HepG2 (cell line): ENCODE data around the gene HDGFL2. TPM values are rescaled to one million over a fixed set of nuclear protein-coding genes. Genes with fewer than 3 reads are reported as not detected.

Source experiments
- ATAC-seq: fragments of 200-7000 bp; cut with Tn5 transposase; 3 replicates; pipeline ENCODE4 v1.9.1; 2020; ENCODE audit warnings: mild to moderate bottlenecking, moderate library complexity
- BruUV-seq: library from RNA; stranded (reverse); fragments of 400-500 nt; replicated peaks from 2 replicates; lab custom pipeline; 2021; lab: Mats Ljungman, UMichigan
- CTCF ChIA-PET: fragments of 300-600 bp; formaldehyde crosslinking; extraction: SDS; loops from one replicate; lab custom pipeline; 2021; ENCODE audit warnings: low total read pairs, inconsistent platforms, low intra/inter-chr PET ratio; lab: Yijun Ruan, JAX
- POLR2A ChIA-PET: fragments of 350-600 bp; sonication (Branson Sonifier 250); formaldehyde crosslinking; loops from one replicate; lab custom pipeline; 2020; ENCODE audit warnings: antibody characterized with exemption, inconsistent platforms; lab: Yijun Ruan, JAX
- DNase-seq: peaks from one replicate; pipeline ENCODE4 v3.0.0-alpha.2; 2015; ENCODE audit warnings: low spot score
- FAIRE-seq: peaks from 3 replicates; lab custom pipeline; 2011; peaks lifted over from hg19 to GRCh38; lab: Jason Lieb, UNC
- H2AFZ ChIP-seq: one replicate; pipeline ENCODE4 v1.6.1; 2011; ENCODE audit warnings: low read length, inconsistent platforms
- H3K27ac ChIP-seq: fragments of 300-600 bp; 3 replicates; pipeline ENCODE4 v1.8.0; 2011; ENCODE audit warnings: mixed run types, mild to moderate bottlenecking, mixed read lengths, low read length, inconsistent platforms; ENCODE audit not compliant: insufficient read depth; ENCODE audit errors: extremely low read length
- H3K27me3 ChIP-seq, 2 experiments: fragments of 200-600 bp in 1 of 2; 2 replicates in 1 of 2; 3 replicates in 1 of 2; pipeline versions ENCODE4 v1.6.0 to v1.8.0; 2011; ENCODE audit warnings: low read length in 2 of 2, mild to moderate bottlenecking in 2 of 2, moderate library complexity in 2 of 2, inconsistent platforms in 1 of 2; ENCODE audit not compliant: insufficient read depth in 2 of 2, control insufficient read depth in 1 of 2
- H3K36me3 ChIP-seq, 2 experiments: fragments of 200-600 bp in 1 of 2; replicated peaks in 1 of 2; 2 replicates in 1 of 2; 3 replicates in 1 of 2; pipeline versions ENCODE4 v1.5.1 to v1.8.0; 2011; ENCODE audit warnings: low read length in 2 of 2, inconsistent platforms in 1 of 2; ENCODE audit not compliant: insufficient read depth in 2 of 2, control insufficient read depth in 1 of 2
- H3K4me1 ChIP-seq: 2 replicates; pipeline ENCODE4 v1.5.1; 2012; ENCODE audit warnings: low read length, inconsistent platforms; ENCODE audit not compliant: insufficient read depth
- H3K4me2 ChIP-seq: 2 replicates; pipeline ENCODE4 v1.6.0; 2011; ENCODE audit warnings: low read depth, low read length, inconsistent platforms
- H3K4me3 ChIP-seq, 3 experiments: fragments of 200-600 bp in 1 of 3; sonication (generic), shearing (Covaris generic) in 1 of 3; replicated peaks in 1 of 3; 2 replicates each; pipeline ENCODE4 v1.5.1; 2011 to 2016; ENCODE audit warnings: low read length in 3 of 3, inconsistent platforms in 2 of 3, low read depth in 2 of 3, mild to moderate bottlenecking in 2 of 3, control low read depth in 1 of 3, mixed read lengths in 1 of 3; ENCODE audit not compliant: insufficient read depth in 1 of 3
- H3K79me2 ChIP-seq: one replicate; pipeline ENCODE4 v1.6.1; 2011; ENCODE audit warnings: low read length, inconsistent platforms; ENCODE audit not compliant: insufficient read depth
- H3K9ac ChIP-seq: 2 replicates; pipeline ENCODE4 v1.6.0; 2011; ENCODE audit warnings: mild to moderate bottlenecking, low read depth, low read length, inconsistent platforms; ENCODE audit not compliant: insufficient read depth
- H3K9me3 ChIP-seq: 2 replicates; pipeline ENCODE4 v1.5.1; 2012; ENCODE audit warnings: mild to moderate bottlenecking, low read length
- H4K20me1 ChIP-seq: 2 replicates; pipeline ENCODE4 v1.6.0; 2011; ENCODE audit warnings: inconsistent platforms, mild to moderate bottlenecking, low read length, moderate library complexity; ENCODE audit not compliant: insufficient read depth
- CHD2 ChIP-seq: IDR thresholded peaks from 2 replicates; pipeline ENCODE4 v1.6.1; 2011; ENCODE audit warnings: low read depth, low read length, improper control_type of control experiment
- HDAC2 ChIP-seq: sonication (generic); formaldehyde crosslinking; IDR thresholded peaks from 2 replicates; pipeline ENCODE4 v1.4.0; 2020; ENCODE audit warnings: missing genetic modification reagents
- MEIS1 ChIP-seq: sonication (generic); formaldehyde crosslinking; IDR thresholded peaks from 2 replicates; pipeline ENCODE4 v1.9.0; 2021; ENCODE audit warnings: mild to moderate bottlenecking, missing genetic modification reagents, moderate library complexity, borderline replicate concordance
- MTA1 ChIP-seq: sonication (generic); formaldehyde crosslinking; IDR thresholded peaks from 2 replicates; pipeline ENCODE4 v1.4.0; 2020; ENCODE audit warnings: missing genetic modification reagents, mild to moderate bottlenecking, borderline replicate concordance
- MTF2 ChIP-seq: sonication (generic); formaldehyde crosslinking; IDR thresholded peaks from 2 replicates; pipeline ENCODE4 v1.5.0; 2020; ENCODE audit warnings: missing genetic modification reagents, borderline replicate concordance
- PCBP1 ChIP-seq: fragments of 200-400 bp; formaldehyde crosslinking; IDR thresholded peaks from 2 replicates; pipeline ENCODE4 v1.6.1; 2017; ENCODE audit warnings: mild to moderate bottlenecking, low read depth, low read length, borderline replicate concordance
- RAD51 ChIP-seq: fragments of 450-650 bp; IDR thresholded peaks from 2 replicates; pipeline ENCODE4 v1.6.1; 2016; ENCODE audit warnings: borderline replicate concordance
- UBTF ChIP-seq: sonication (generic); formaldehyde crosslinking; IDR thresholded peaks from 2 replicates; pipeline ENCODE4 v1.4.0; 2020; ENCODE audit warnings: mild to moderate bottlenecking, missing genetic modification reagents
- ZNF121 ChIP-seq: sonication (generic); formaldehyde crosslinking; IDR thresholded peaks from 2 replicates; pipeline ENCODE4 v1.5.0; 2020; ENCODE audit warnings: mild to moderate bottlenecking, missing genetic modification reagents
- ZNF160 ChIP-seq: sonication (generic); formaldehyde crosslinking; IDR thresholded peaks from 2 replicates; pipeline ENCODE4 v1.8.0; 2022; ENCODE audit warnings: mild to moderate bottlenecking, inconsistent platforms, missing genetic modification reagents
- ZNF17 ChIP-seq: sonication (generic); formaldehyde crosslinking; IDR thresholded peaks from 2 replicates; pipeline ENCODE4 v1.5.0; 2020; ENCODE audit warnings: mild to moderate bottlenecking, missing genetic modification reagents
- ZNF296 ChIP-seq: sonication (generic); formaldehyde crosslinking; conservative IDR thresholded peaks from 2 replicates; pipeline ENCODE4 v1.5.0; 2020; ENCODE audit warnings: mild to moderate bottlenecking, missing genetic modification reagents
- WGBS: methylation state at CpG from one replicate; pipeline ENCODE4 v1.1.6; 2017; ENCODE audit warnings: low lambda C conversion rate; 5-methylcytosine and 5-hydroxymethylcytosine counted together
- in situ Hi-C: cut with HindIII; loops from 2 replicates; pipeline ENCODE4 v1.10.0; 2017; ENCODE audit warnings: low pct_unique_long_range_greater_than_20kb; ENCODE audit not compliant: extremely low pct_ligation_motif_present
- intact Hi-C: fragments of 100-400 bp; cut with micrococcal nuclease; formaldehyde crosslinking; loops from one replicate; pipeline ENCODE4 v1.10.0; 2022; ENCODE audit not compliant: unreplicated experiment
- polyA plus RNA-seq, 8 experiments: library from polyadenylated mRNA; depleted of rRNA in 3 of 8; stranded (reverse) in 7 of 8; unstranded in 1 of 8; fragments of >200 nt; fragmentation: Illumina TruSeq in 4 of 8; extraction: Trizol in 4 of 8; gene quantifications; 2 replicates each; pipeline versions ENCODE4 v1.2.1 to v1.2.3, GENCODE V29; 2011 to 2016; ENCODE audit warnings: low read depth in 4 of 8, missing spikeins in 1 of 8, mixed read lengths in 1 of 8; ENCODE audit not compliant: insufficient read depth in 1 of 8
- total RNA-seq, 5 experiments: library from RNA; depleted of rRNA; stranded (reverse); fragments of >200 nt; fragmentation: Illumina TruSeq; extraction: Trizol; gene quantifications; 2 replicates each; pipeline ENCODE4 v1.2.3, GENCODE V29; 2016; ENCODE audit warnings: low read depth in 1 of 5

HDGFL2 gene
- total and polyA plus RNA-seq, 2 of the 13 experiments (the other 11 are each of a cell fraction or from before 2014, with no cell fraction given): 20.0 to 51.1 TPM

DNA sequence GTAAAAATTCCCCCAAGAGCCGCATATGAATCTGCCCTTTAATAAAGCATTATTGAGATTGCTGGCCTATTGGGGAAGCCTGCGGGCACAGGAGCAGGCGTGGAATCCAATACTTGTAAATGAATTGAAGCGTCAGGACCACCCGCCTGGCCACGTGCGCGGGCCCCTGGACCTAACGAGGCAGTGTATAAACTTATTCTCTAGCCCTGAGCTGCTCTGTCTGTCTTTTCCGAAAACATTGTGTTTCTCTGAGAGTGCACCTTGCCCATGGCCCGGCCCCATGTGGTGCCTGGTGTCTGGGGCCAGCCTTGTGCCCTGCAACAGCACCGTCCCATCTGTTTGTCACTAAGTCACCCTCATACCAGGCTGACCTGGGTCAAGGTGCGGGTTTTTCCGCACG lies 28.9 kb upstream of the HDGFL2 start:
- Histone ChIP-seq H3K36me3 (peaks cover 15 to 45% of the 10 kb centered on the region in 2 experiments; a peak in 4 of 5 replicates), H3K4me1 (no peaks in the 10 kb centered on the region), H3K27me3 (no peaks in the 10 kb centered on the region), H3K4me3 (no peak overlapping the region), H2AFZ (no peak overlapping the region), H4K20me1 (no peaks in the 10 kb centered on the region), H3K27ac (no peak overlapping the region), H3K4me2 (no peak overlapping the region), H3K9ac (no peak overlapping the region), H3K9me3 (no peaks in the 10 kb centered on the region), H3K79me2 (no peaks in the 10 kb centered on the region)
- POLR2A ChIA-PET: interaction anchor here (0.8 kb wide), 1 partner anchor 27 kb away, joined by 3 read pairs; no protein-coding TSS in a partner anchor
- in situ Hi-C loops (no loop called here), intact Hi-C loops (no loop called here)
- no peak for ATAC-seq
- no peak for DNase-seq
- TSS peak; percentile 39 for BruUV-seq
- CTCF ChIA-PET: no interaction called here
- no peak for TF ChIP-seq MTA1
- TF ChIP-seq RAD51: no peak
- TF ChIP-seq ZNF17: no peak
- no peak for TF ChIP-seq ZNF296 (CRISPR knock-in tag)
- TF ChIP-seq MEIS1 (CRISPR knock-in tag): no peak
- no peak for TF ChIP-seq UBTF (CRISPR knock-in tag)
- no peak for TF ChIP-seq PCBP1
- no peak for TF ChIP-seq ZNF160 (CRISPR knock-in tag)
- TF ChIP-seq MTF2 (CRISPR knock-in tag): no peak
- TF ChIP-seq HDAC2: no peak
- no peak for TF ChIP-seq CHD2
- no peak for TF ChIP-seq ZNF121 (CRISPR knock-in tag)
- no peak for FAIRE-seq
- WGBS: 88% methylated on average over 4 of the region's 15 CpGs
